Measurements from ENCODE around the gene HAT1. TPM values are rescaled to one million over a fixed set of nuclear protein-coding genes. Genes with fewer than 3 reads are reported as not detected.

Gene HAT1
- total and polyA plus RNA-seq, 10 of the 15 experiments (the other 5 are each of a cell fraction or from before 2014, with no cell fraction given): 60.0 to 225 (median 130) TPM

- SMC1A ChIA-PET (ENCODE audit: uncharacterized antibody, unreplicated experiment): interaction anchor here (0.9 kb wide), 1 partner anchor 21 kb away, joined by 4 read pairs; no protein-coding TSS in a partner anchor
- no peak overlapping the region for H3K27ac ChIP-seq (ENCODE audit: control insufficient read depth, insufficient read depth)
- H3K79me2 ChIP-seq (ENCODE audit: control insufficient read depth, insufficient read depth, low read length): no peaks in the 10 kb centered on the region
- DNase-seq (ENCODE audit: low read depth, low spot score): no peak
- no peaks in the 10 kb centered on the region for H3K4me1 ChIP-seq (ENCODE audit: control insufficient read depth, insufficient read depth, low read length)
- H3K9ac ChIP-seq (ENCODE audit: control insufficient read depth, insufficient read depth, low read length): no peak overlapping the region
- H3K9me3 ChIP-seq (replicated peaks; ENCODE audit: control insufficient read depth, insufficient read depth, low read length): no peaks in the 10 kb centered on the region
- H2AFZ ChIP-seq (ENCODE audit: control insufficient read depth, low read depth, low read length): no peak overlapping the region
- intact Hi-C loops (cut with micrococcal nuclease; ENCODE audit: unreplicated experiment): no loop called here
- BruUV-seq (replicated peaks): no TSS peak
- no peaks in the 10 kb centered on the region for H4K20me1 ChIP-seq (ENCODE audit: control insufficient read depth, insufficient read depth)
- POLR2A ChIA-PET: no interaction called here
- RAD21 ChIA-PET (ENCODE audit: unreplicated experiment): no interaction called here
- H3K4me2 ChIP-seq (ENCODE audit: control insufficient read depth, insufficient read depth): no peak overlapping the region
- FAIRE-seq: no peak
- H3K36me3 ChIP-seq (ENCODE audit: control insufficient read depth in 2 of 2, insufficient read depth in 2 of 2, low read length in 1 of 2): no peaks in the 10 kb centered on the region
- H3K27me3 ChIP-seq (replicated peaks in 1 of 2; ENCODE audit: control insufficient read depth in 2 of 2, insufficient read depth in 2 of 2, low read length in 1 of 2): no peaks in the 10 kb centered on the region
- WGBS (ENCODE audit: insufficient coverage, insufficient replicate concordance, low lambda C conversion rate, missing lambda C conversion rate): 89% methylated on average over 1 of the region's 1 CpG
- CTCF ChIA-PET: no interaction called here
- in situ Hi-C loops (cut with MboI): no loop called here
- no peak for ATAC-seq
- no peak overlapping the region for H3K4me3 ChIP-seq
- TF ChIP-seq SMAD1 (IDR thresholded peaks at IDR 0.05; ENCODE audit: low read depth, partially characterized antibody) (no peak), POLR2AphosphoS2 (IDR thresholded peaks at IDR 0.05; ENCODE audit: low read depth, low read length) (no peak), PAX5 (IDR thresholded peaks at IDR 0.05; ENCODE audit: borderline replicate concordance, low read depth, low read length) (no peak), ESRRA (IDR thresholded peaks at IDR 0.05; ENCODE audit: low read length) (no peak), ZNF24 (IDR thresholded peaks at IDR 0.05) (no peak), HDAC2 (IDR thresholded peaks at IDR 0.05) (no peak), IKZF1 (conservative IDR thresholded peaks at IDR 0.05) (no peak), E2F4 (IDR thresholded peaks at IDR 0.05; ENCODE audit: low read depth, low read length) (no peak), CUX1 (IDR thresholded peaks at IDR 0.05; ENCODE audit: insufficient replicate concordance, low read depth, low read length) (no peak), PBX3 (IDR thresholded peaks at IDR 0.05; ENCODE audit: insufficient replicate concordance, low read depth, low read length) (no peak), SKIL (IDR thresholded peaks at IDR 0.05; ENCODE audit: low read depth, poor library complexity, severe bottlenecking) (no peak), MLLT1 (IDR thresholded peaks at IDR 0.05) (no peak), NR2C2 (IDR thresholded peaks at IDR 0.05; ENCODE audit: borderline replicate concordance, control insufficient read depth, insufficient read length, low read depth) (no peak)
These were observed 14.0 kb upstream of the HAT1 start for GRCh38 chr2:171908235-171908634.
